Measurements from ENCODE around the gene FAM151A.

GRCh38 chr1:54564312-54565112 lies 58.8 kb downstream of the FAM151A start:
- TF ChIP-seq CTCF (IDR thresholded peaks at IDR 0.05 in 4 of 5, conservative IDR thresholded peaks at IDR 0.05 in 1 of 5) (no peak), POLR2A (IDR thresholded peaks at IDR 0.05) (no peak)

Measured in gastrocnemius medialis (tissue), 4 donors.